Measurements from ENCODE around the gene SLC12A5.

SLC12A5 gene

DNA sequence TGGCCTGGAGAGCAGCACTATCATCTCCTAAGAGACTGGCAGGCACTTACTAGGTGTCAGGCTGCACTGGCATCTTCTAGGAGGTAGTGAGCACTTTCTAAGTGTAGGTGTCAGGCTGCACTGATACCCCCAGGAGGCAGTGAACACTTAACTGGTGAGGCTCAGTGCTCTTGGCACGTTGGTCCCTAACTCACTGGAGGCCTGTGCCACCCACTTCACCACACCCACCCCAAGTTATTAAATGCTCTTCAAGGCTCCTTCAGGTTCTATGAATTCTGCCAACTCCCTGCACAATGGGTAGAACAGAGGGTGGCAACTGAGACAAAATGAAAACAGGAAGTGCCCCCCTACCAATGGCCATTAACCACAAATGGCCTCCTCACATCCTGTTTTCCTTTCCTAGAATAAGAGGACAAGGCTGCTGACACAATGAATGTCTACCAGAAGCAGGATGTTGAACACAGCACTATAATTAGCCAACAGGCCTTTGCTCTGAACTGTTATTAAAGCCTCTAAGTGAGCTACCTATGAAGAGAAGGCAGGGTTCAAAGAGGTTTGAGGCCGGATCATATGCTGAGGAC lies 31.4 kb downstream of the SLC12A5 start:
- in situ Hi-C loops (cut with MboI; ENCODE audit: low pct_unique_long_range_greater_than_20kb, low sequenced_read_pairs, unreplicated experiment) = no loop called here
- DNase-seq (ENCODE audit: low spot score) = no peak
- TF ChIP-seq, protein P1, sequence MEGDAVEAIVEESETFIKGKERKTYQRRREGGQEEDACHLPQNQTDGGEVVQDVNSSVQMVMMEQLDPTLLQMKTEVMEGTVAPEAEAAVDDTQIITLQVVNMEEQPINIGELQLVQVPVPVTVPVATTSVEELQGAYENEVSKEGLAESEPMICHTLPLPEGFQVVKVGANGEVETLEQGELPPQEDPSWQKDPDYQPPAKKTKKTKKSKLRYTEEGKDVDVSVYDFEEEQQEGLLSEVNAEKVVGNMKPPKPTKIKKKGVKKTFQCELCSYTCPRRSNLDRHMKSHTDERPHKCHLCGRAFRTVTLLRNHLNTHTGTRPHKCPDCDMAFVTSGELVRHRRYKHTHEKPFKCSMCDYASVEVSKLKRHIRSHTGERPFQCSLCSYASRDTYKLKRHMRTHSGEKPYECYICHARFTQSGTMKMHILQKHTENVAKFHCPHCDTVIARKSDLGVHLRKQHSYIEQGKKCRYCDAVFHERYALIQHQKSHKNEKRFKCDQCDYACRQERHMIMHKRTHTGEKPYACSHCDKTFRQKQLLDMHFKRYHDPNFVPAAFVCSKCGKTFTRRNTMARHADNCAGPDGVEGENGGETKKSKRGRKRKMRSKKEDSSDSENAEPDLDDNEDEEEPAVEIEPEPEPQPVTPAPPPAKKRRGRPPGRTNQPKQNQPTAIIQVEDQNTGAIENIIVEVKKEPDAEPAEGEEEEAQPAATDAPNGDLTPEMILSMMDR (IDR thresholded peaks at IDR 0.05; ENCODE audit: extremely low read depth, insufficient read depth, missing control alignments) = no peak

DNA sequence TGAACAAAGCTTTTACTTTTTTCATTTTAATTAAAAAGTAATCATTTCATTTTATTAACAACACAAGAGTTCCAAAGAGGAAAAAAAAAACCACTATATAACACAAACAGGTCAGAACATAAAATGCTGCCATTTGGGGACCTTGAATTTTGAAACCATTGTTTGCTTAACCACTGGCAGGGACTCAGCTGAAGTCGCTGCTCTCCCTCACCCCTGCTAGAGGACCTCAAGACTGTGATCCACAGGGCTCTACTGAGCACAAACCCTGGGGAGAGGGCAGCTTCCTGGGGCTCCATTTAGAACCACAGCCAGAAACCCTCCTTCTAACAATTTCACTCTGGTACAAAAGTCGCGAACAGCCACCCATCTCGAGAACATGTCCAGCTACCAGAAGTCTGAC lies 32.0 kb downstream of the SLC12A5 start:
- DNase-seq (ENCODE audit: low spot score) = no peak
- TF ChIP-seq, protein P1 (IDR thresholded peaks at IDR 0.05; ENCODE audit: extremely low read depth, insufficient read depth, missing control alignments) = no peak
- in situ Hi-C loops (cut with MboI; ENCODE audit: low pct_unique_long_range_greater_than_20kb, low sequenced_read_pairs, unreplicated experiment) = no loop called here

DNA sequence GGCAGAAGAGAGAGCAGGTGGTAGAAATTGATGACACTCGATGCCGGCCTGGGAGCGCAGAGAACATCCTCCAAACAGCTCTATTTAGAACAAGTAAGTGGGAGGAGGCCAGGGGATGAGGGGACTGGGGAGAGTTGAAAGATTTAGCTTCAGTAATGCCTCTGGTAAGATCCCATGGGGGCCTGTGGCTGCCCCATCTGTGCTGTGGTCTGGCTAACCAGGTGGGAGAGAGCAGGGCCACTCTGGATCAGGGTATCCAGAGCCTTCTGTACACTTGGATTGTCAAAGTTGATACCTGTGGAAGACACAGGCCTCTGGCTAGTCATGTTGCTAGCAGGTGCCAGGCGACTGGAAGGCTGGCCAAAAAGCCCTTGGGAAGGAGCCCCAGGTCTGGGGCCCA lies 33.1 kb downstream of the SLC12A5 start:
- DNase-seq (ENCODE audit: low spot score) = no peak
- TF ChIP-seq, protein P1 (IDR thresholded peaks at IDR 0.05; ENCODE audit: extremely low read depth, insufficient read depth, missing control alignments) = no peak
- in situ Hi-C loops (cut with MboI; ENCODE audit: low pct_unique_long_range_greater_than_20kb, low sequenced_read_pairs, unreplicated experiment) = no loop called here

DNA sequence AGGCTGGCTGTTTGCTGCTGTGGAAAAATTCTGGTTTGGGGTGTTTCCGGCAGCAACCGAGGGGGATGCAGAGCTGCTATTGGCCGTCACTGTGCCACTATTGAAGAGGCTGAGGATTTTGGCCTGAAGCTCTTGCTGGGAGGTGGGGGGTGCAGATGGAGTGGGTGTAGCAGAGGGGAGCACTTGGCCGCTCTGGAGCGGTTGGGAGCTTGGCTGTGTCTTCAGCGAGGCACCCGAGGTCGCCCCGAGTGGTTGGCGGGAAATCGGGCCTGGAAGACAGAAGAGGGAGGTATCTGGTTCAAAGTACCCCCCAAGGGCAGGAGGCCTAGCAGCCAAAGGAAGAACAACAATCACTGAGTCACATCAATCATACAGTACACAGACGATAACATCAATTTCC lies 33.6 kb downstream of the SLC12A5 start:
- in situ Hi-C loops (cut with MboI; ENCODE audit: low pct_unique_long_range_greater_than_20kb, low sequenced_read_pairs, unreplicated experiment) = no loop called here
- DNase-seq (ENCODE audit: low spot score) = no peak
- TF ChIP-seq, protein P1 (IDR thresholded peaks at IDR 0.05; ENCODE audit: extremely low read depth, insufficient read depth, missing control alignments) = no peak

DNA sequence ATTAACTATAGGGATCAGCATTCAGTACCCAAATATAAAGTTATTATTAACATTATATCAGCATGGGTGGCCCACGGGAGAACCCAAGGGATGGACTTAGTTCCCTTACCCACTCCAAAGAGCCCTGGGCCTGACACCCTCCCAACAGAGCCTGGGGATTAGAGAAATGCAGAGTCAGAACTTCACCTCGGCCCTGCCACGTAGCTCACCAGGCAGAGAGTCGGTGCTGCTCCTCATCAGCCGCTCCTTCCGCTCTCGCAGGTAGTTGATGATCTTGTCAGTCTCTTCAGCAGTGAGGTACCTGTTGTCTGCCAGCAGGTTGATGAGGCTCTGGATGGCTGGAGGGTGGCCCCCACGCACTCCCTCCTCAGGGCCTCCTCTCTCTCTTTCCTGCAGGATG lies 34.1 kb downstream of the SLC12A5 start:
- in situ Hi-C loops (cut with MboI; ENCODE audit: low pct_unique_long_range_greater_than_20kb, low sequenced_read_pairs, unreplicated experiment) = no loop called here
- TF ChIP-seq, protein P1 (IDR thresholded peaks at IDR 0.05; ENCODE audit: extremely low read depth, insufficient read depth, missing control alignments) = no peak
- no peak for DNase-seq (ENCODE audit: low spot score)

DNA sequence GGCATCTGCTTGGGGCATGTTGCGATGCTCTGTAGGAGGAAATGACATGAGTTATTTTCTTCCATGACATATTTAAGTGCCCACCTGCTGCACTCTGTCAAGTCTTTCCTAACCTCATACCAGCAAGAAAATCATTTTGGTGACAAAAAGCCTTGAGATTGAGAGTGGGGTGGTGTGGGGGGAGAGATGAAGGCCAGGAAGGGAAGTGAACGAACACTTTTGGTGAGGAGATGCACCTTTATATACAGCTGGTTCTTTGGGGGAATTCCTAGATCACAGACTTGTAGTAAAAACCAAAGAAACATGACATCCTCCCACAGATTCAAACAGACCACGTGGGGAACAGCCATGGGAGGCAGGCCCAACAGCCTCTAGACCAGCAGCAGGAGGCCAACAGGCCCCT lies 34.6 kb downstream of the SLC12A5 start:
- TF ChIP-seq, protein P1 (IDR thresholded peaks at IDR 0.05; ENCODE audit: extremely low read depth, insufficient read depth, missing control alignments) = no peak
- in situ Hi-C loops (cut with MboI; ENCODE audit: low pct_unique_long_range_greater_than_20kb, low sequenced_read_pairs, unreplicated experiment) = no loop called here
- DNase-seq (ENCODE audit: low spot score) = peak; percentile 57

DNA sequence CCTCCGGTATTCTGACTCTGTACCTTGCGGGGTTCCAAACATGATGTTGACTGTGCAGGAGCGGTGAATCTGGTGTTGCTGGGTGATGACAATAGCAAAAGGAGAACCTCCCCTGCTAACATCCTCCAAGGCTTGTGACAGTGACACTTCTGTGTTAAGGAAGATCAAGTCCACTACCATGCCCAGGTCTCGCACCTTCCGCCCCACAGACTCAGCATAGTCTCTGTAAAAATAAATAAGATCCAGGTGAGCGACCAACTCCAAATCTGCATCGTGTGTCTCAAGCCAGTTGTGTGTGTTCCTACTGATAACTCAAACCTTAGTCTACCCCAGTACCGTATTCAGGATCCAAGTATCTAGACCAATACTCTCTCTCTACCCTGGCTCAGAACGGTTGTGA lies 36.0 kb downstream of the SLC12A5 start:
- DNase-seq (ENCODE audit: low spot score) = no peak

More for the DNA sequence above, 36.0 kb downstream of the SLC12A5 start:
- TF ChIP-seq, protein P1 (IDR thresholded peaks at IDR 0.05; ENCODE audit: extremely low read depth, insufficient read depth, missing control alignments) = no peak
- in situ Hi-C loops (cut with MboI; ENCODE audit: low pct_unique_long_range_greater_than_20kb, low sequenced_read_pairs, unreplicated experiment) = no loop called here
